ENCODE results near the gene CRTC2. TPM values are rescaled to one million over a fixed set of nuclear protein-coding genes. Genes with fewer than 3 reads are reported as not detected.
A peak's percentile ranks its signal among the peaks of the same experiment; 100 is the strongest.
"Not testable (repeated sequence)": the region's sequence is repeated elsewhere in the genome, so short reads cannot be mapped to it uniquely, and the experiment has no call there.

The CRTC2 gene
- total RNA-seq, 1 experiment from 2014 or later: 45.7 TPM

DNA sequence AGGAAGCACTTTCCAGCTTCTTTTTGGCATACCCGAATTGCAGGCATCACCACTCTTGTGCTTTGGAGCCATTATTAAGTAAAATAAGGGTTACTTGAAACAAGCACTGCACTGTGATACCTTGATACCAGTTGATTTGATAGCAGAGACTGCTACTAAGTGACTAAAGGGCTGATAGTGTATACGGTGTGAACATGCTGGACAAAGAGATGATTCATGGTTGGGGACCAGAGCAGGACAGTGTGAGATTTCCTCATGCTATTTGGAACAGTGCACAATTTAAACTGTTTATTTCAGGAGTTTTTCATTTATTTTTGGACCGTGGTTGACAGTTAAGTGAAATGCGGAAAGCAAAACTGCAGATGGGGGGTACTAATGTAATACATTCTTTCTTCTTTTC, 42.0 kb upstream of the CRTC2 start:
- Mint-ChIP-seq H3K27ac (no peak overlapping the region), H3K36me3 (ENCODE audit: insufficient read depth in 1 of 3, low read depth in 3 of 3) (peaks cover 4 to 5% (median 5%) of the 10 kb centered on the region in 3 experiments), H3K4me1 (no peaks in the 10 kb centered on the region), H3K27me3 (ENCODE audit: low read depth) (no peaks in the 10 kb centered on the region), H3K9me3 (peaks cover 0 to 3% of the 10 kb centered on the region in 2 experiments; a peak in 1 of 5 replicates), H3K4me3 (no peak overlapping the region)
- no peak overlapping the region for H3K18ac ChIP-seq (ENCODE audit: insufficient read length, low read depth, low read length)
- H3K79me2 ChIP-seq (ENCODE audit: insufficient read depth, low read length): no peaks in the 10 kb centered on the region
- TF ChIP-seq, protein P1, sequence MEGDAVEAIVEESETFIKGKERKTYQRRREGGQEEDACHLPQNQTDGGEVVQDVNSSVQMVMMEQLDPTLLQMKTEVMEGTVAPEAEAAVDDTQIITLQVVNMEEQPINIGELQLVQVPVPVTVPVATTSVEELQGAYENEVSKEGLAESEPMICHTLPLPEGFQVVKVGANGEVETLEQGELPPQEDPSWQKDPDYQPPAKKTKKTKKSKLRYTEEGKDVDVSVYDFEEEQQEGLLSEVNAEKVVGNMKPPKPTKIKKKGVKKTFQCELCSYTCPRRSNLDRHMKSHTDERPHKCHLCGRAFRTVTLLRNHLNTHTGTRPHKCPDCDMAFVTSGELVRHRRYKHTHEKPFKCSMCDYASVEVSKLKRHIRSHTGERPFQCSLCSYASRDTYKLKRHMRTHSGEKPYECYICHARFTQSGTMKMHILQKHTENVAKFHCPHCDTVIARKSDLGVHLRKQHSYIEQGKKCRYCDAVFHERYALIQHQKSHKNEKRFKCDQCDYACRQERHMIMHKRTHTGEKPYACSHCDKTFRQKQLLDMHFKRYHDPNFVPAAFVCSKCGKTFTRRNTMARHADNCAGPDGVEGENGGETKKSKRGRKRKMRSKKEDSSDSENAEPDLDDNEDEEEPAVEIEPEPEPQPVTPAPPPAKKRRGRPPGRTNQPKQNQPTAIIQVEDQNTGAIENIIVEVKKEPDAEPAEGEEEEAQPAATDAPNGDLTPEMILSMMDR (conservative IDR thresholded peaks at IDR 0.05): no peak
- no peak overlapping the region for H4K8ac ChIP-seq (replicated peaks; ENCODE audit: insufficient read length, low read depth, low read length)
- H3K9me3 ChIP-seq (ENCODE audit: control insufficient read depth, low read depth, low read length): no peaks in the 10 kb centered on the region
- no peaks in the 10 kb centered on the region for H3K4me1 ChIP-seq (ENCODE audit: insufficient read depth, low read length)
- H3K56ac ChIP-seq (ENCODE audit: insufficient read length, low read depth, low read length): no peak overlapping the region
- no peak overlapping the region for H2BK5ac ChIP-seq (ENCODE audit: insufficient read length, low read length)
- no peak overlapping the region for H3K4me2 ChIP-seq (ENCODE audit: insufficient read depth, insufficient read length, low read length)
- no peak overlapping the region for H2AK5ac ChIP-seq (ENCODE audit: insufficient read length, low read length)
- H3K23me2 ChIP-seq (ENCODE audit: insufficient read length, low read depth, low read length, poor library complexity, severe bottlenecking): no peaks in the 10 kb centered on the region
- no peak overlapping the region for H2AFZ ChIP-seq (ENCODE audit: low read length)
- H3K23ac ChIP-seq (ENCODE audit: insufficient read length, low read depth, low read length): no peak overlapping the region
- no peak overlapping the region for H4K91ac ChIP-seq (ENCODE audit: insufficient read length, low read depth, low read length)
- H2BK120ac ChIP-seq (ENCODE audit: low read depth, low read length, poor library complexity, severe bottlenecking): no peak overlapping the region
- H4K5ac ChIP-seq (ENCODE audit: insufficient read length, low read depth, low read length): no peak overlapping the region
- H3K14ac ChIP-seq (ENCODE audit: insufficient read depth, low read length): no peak overlapping the region
- H3K27me3 ChIP-seq (ENCODE audit: insufficient read depth, low read length): no peaks in the 10 kb centered on the region
- no peak overlapping the region for H3K4ac ChIP-seq (ENCODE audit: low read depth, low read length)
- H3K27ac ChIP-seq (ENCODE audit: insufficient read length, low read depth, low read length): no peak overlapping the region
- H3K9ac ChIP-seq (ENCODE audit: extremely low read depth, insufficient read length, low read length): no peak overlapping the region
- no peak for DNase-seq
- no peaks in the 10 kb centered on the region for H3K79me1 ChIP-seq (ENCODE audit: insufficient read depth, low read depth, low read length, poor library complexity, severe bottlenecking)
- H3T11ph ChIP-seq (ENCODE audit: low read length): no peak overlapping the region
- H2BK12ac ChIP-seq (ENCODE audit: insufficient read length, low read depth, low read length): no peak overlapping the region
- no peak overlapping the region for H2BK20ac ChIP-seq (ENCODE audit: low read depth, low read length, poor library complexity, severe bottlenecking)
- H2BK15ac ChIP-seq (ENCODE audit: low read depth, low read length): no peak overlapping the region
- no CpG with 5 or more reads among the region's 4 CpGs for WGBS (ENCODE audit: extremely low coverage, insufficient read length, low lambda C conversion rate)
- H4K20me1 ChIP-seq (ENCODE audit: control insufficient read depth, insufficient read depth, insufficient read length): no peaks in the 10 kb centered on the region

DNA sequence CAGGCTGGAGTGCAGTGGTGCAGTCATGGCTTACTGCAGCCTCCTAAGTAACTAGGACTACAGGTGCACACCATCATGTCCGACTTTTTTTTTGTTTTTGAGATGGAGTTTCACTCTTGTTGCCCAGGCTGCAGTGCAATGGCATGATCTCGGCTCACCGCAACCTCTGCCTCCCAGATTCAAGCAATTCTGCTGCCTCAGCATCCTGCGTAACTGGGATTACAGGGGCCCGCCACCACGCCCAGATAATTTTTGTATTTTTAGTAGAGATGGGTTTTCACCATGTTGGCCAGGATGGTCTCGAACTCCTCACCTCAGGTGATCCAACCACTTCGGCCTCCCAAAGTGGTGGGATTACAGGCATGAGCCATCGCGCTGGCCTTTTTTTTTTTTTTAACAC, 38.5 kb upstream of the CRTC2 start:
- H3K9me3 ChIP-seq (ENCODE audit: control insufficient read depth, low read depth, low read length); H4K8ac ChIP-seq (replicated peaks; ENCODE audit: insufficient read length, low read depth, low read length); H4K20me1 ChIP-seq (ENCODE audit: control insufficient read depth, insufficient read depth, insufficient read length); H3K27me3 Mint-ChIP-seq (ENCODE audit: low read depth); H2BK15ac ChIP-seq (ENCODE audit: low read depth, low read length); DNase-seq; H3K18ac ChIP-seq (ENCODE audit: insufficient read length, low read depth, low read length); H3K4me1 ChIP-seq (ENCODE audit: insufficient read depth, low read length); H3K4me3 Mint-ChIP-seq; H2BK20ac ChIP-seq (ENCODE audit: low read depth, low read length, poor library complexity, severe bottlenecking); H3K79me1 ChIP-seq (ENCODE audit: insufficient read depth, low read depth, low read length, poor library complexity, severe bottlenecking); H2BK120ac ChIP-seq (ENCODE audit: low read depth, low read length, poor library complexity, severe bottlenecking); H3K23me2 ChIP-seq (ENCODE audit: insufficient read length, low read depth, low read length, poor library complexity, severe bottlenecking); H3K23ac ChIP-seq (ENCODE audit: insufficient read length, low read depth, low read length); H2BK5ac ChIP-seq (ENCODE audit: insufficient read length, low read length); H3K56ac ChIP-seq (ENCODE audit: insufficient read length, low read depth, low read length); H3K79me2 ChIP-seq (ENCODE audit: insufficient read depth, low read length); H3K27me3 ChIP-seq (ENCODE audit: insufficient read depth, low read length); H2AK5ac ChIP-seq (ENCODE audit: insufficient read length, low read length); H3K9ac ChIP-seq (ENCODE audit: extremely low read depth, insufficient read length, low read length); H3T11ph ChIP-seq (ENCODE audit: low read length); H2AFZ ChIP-seq (ENCODE audit: low read length); H3K4ac ChIP-seq (ENCODE audit: low read depth, low read length); H3K4me1 Mint-ChIP-seq; H2BK12ac ChIP-seq (ENCODE audit: insufficient read length, low read depth, low read length); H3K27ac ChIP-seq (ENCODE audit: insufficient read length, low read depth, low read length); H4K91ac ChIP-seq (ENCODE audit: insufficient read length, low read depth, low read length); H3K4me2 ChIP-seq (ENCODE audit: insufficient read depth, insufficient read length, low read length); H4K5ac ChIP-seq (ENCODE audit: insufficient read length, low read depth, low read length); H3K14ac ChIP-seq (ENCODE audit: insufficient read depth, low read length); H3K9me3 Mint-ChIP-seq: not testable (repeated sequence)
- H3K36me3 Mint-ChIP-seq (ENCODE audit: insufficient read depth in 1 of 3, low read depth in 3 of 3): peaks cover 25 to 38% (median 34%) of the 10 kb centered on the region in 3 experiments
- WGBS (ENCODE audit: extremely low coverage, insufficient read length, low lambda C conversion rate): no CpG with 5 or more reads among the region's 10 CpGs
- peak overlapping the region in 1 of 3 experiments; percentile 77; a peak in 1 of 7 replicates for H3K27ac Mint-ChIP-seq
